CD14-positive monocyte (primary cell): ENCODE data around the gene DSTYK. TPM values are rescaled to one million over a fixed set of nuclear protein-coding genes. Genes with fewer than 3 reads are reported as not detected.

Experiments used
- DNase-seq, 3 donors: peaks; one replicate each; pipeline ENCODE4 v3.0.0-alpha.2; 2011 to 2022
- H2AFZ ChIP-seq: 2 replicates; pipeline ENCODE4 v1.6.0; 2012; ENCODE audit warnings: mild to moderate bottlenecking, low read depth, low read length, inconsistent platforms; ENCODE audit not compliant: insufficient read depth, poor library complexity, severe bottlenecking
- H3K27ac ChIP-seq, 2 donors: 1 replicate in 1 of 2; 2 replicates in 1 of 2; pipeline ENCODE4 v1.5.1; 2012 to 2013; ENCODE audit warnings: low read length in 2 of 2, control low read depth in 1 of 2, inconsistent platforms in 1 of 2, low read depth in 1 of 2, mild to moderate bottlenecking in 1 of 2
- H3K27me3 ChIP-seq, 2 donors: one replicate each; pipeline versions ENCODE4 v1.6.0 to v1.6.1; 2011 to 2013; ENCODE audit warnings: low read length in 2 of 2; ENCODE audit not compliant: control insufficient read depth in 2 of 2, insufficient read depth in 2 of 2
- H3K36me3 ChIP-seq, 2 donors: replicated peaks in 1 of 2; 1 replicate in 1 of 2; 2 replicates in 1 of 2; pipeline versions ENCODE4 v1.5.1 to v1.6.1; 2012 to 2013; ENCODE audit warnings: low read length in 2 of 2, control low read depth in 1 of 2, inconsistent platforms in 1 of 2, mild to moderate bottlenecking in 1 of 2; ENCODE audit not compliant: insufficient read depth in 2 of 2, control insufficient read depth in 1 of 2
- H3K4me1 ChIP-seq, 2 donors: 1 replicate in 1 of 2; 2 replicates in 1 of 2; pipeline versions ENCODE4 v1.5.1 to v1.6.1; 2012 to 2013; ENCODE audit warnings: low read length in 2 of 2, control low read depth in 1 of 2, inconsistent platforms in 1 of 2, mild to moderate bottlenecking in 1 of 2, moderate library complexity in 1 of 2; ENCODE audit not compliant: insufficient read depth in 2 of 2, control insufficient read depth in 1 of 2
- H3K4me2 ChIP-seq: replicated peaks from 2 replicates; pipeline ENCODE3; 2012; ENCODE audit warnings: low read length, moderate library complexity, mild to moderate bottlenecking; ENCODE audit not compliant: poor library complexity, severe bottlenecking; ENCODE audit errors: extremely low read depth
- H3K4me3 ChIP-seq, 3 experiments: fragments of 200-600 bp in 1 of 3; sonication (generic) in 1 of 3; replicated peaks in 1 of 3; 1 replicate in 2 of 3; 2 replicates in 1 of 3; pipeline ENCODE4 v1.5.1; 2011 to 2013; ENCODE audit warnings: low read length in 3 of 3, mild to moderate bottlenecking in 3 of 3, control low read depth in 2 of 3, low read depth in 2 of 3, inconsistent platforms in 1 of 3, moderate library complexity in 1 of 3
- H3K79me2 ChIP-seq: 2 replicates; pipeline ENCODE4 v1.6.0; 2012; ENCODE audit warnings: mild to moderate bottlenecking, control low read depth, inconsistent platforms, low read length, moderate library complexity; ENCODE audit not compliant: insufficient read depth
- H3K9ac ChIP-seq: 2 replicates; pipeline ENCODE4 v1.6.0; 2017; ENCODE audit warnings: low read length, mild to moderate bottlenecking; ENCODE audit not compliant: insufficient read depth, poor library complexity, severe bottlenecking
- H3K9me3 ChIP-seq, 2 donors: replicated peaks in 1 of 2; 1 replicate in 1 of 2; 2 replicates in 1 of 2; pipeline versions ENCODE4 v1.5.1 to v1.6.1; 2012 to 2013; ENCODE audit warnings: low read length in 2 of 2, control low read depth in 1 of 2; ENCODE audit not compliant: control insufficient read depth in 1 of 2, insufficient read depth in 1 of 2
- H4K20me1 ChIP-seq: 2 replicates; pipeline ENCODE4 v1.6.0; 2012; ENCODE audit warnings: mild to moderate bottlenecking, low read length, control low read depth, moderate library complexity; ENCODE audit not compliant: insufficient read depth
- H3K27ac Mint-ChIP-seq, 7 donors: one replicate each; pipeline ENCODE4 v1.8.0; 2020; ENCODE audit warnings: mild to moderate bottlenecking in 7 of 7, mixed read lengths in 7 of 7, moderate library complexity in 6 of 7, inconsistent platforms in 2 of 7
- H3K27me3 Mint-ChIP-seq, 3 donors: one replicate each; pipeline ENCODE4 v1.8.0; 2021 to 2022; ENCODE audit warnings: low read depth in 3 of 3, mild to moderate bottlenecking in 3 of 3, mixed read lengths in 3 of 3, moderate library complexity in 3 of 3, inconsistent platforms in 1 of 3
- H3K36me3 Mint-ChIP-seq, 2 donors: one replicate each; pipeline ENCODE4 v1.8.0; 2020; ENCODE audit warnings: mixed read lengths in 2 of 2, inconsistent platforms in 1 of 2, mild to moderate bottlenecking in 1 of 2
- H3K4me1 Mint-ChIP-seq: one replicate; pipeline ENCODE4 v1.8.0; 2020; ENCODE audit warnings: mild to moderate bottlenecking, mixed read lengths
- H3K4me3 Mint-ChIP-seq, 2 donors: one replicate each; pipeline ENCODE4 v1.8.0; 2020; ENCODE audit warnings: mild to moderate bottlenecking in 2 of 2, mixed read lengths in 2 of 2, moderate library complexity in 1 of 2
- H3K9me3 Mint-ChIP-seq, 7 donors: one replicate each; pipeline ENCODE4 v1.8.0; 2020 to 2022; ENCODE audit warnings: mixed read lengths in 7 of 7, mild to moderate bottlenecking in 6 of 7, moderate library complexity in 6 of 7, inconsistent platforms in 2 of 7
- WGBS: methylation state at CpG from one replicate; pipeline ENCODE4 v1.1.5; 2013; ENCODE audit warnings: missing lambda C conversion rate; ENCODE audit not compliant: insufficient coverage; 5-methylcytosine and 5-hydroxymethylcytosine counted together
- intact Hi-C, 2 donors: fragments of 100-400 bp; cut with micrococcal nuclease; formaldehyde crosslinking; loops; one replicate each; pipeline versions ENCODE4 v1.15.0 to v1.15.1; 2023
- polyA plus RNA-seq, 3 donors: library from polyadenylated mRNA; depleted of rRNA in 1 of 3; unstranded in 2 of 3; stranded (reverse) in 1 of 3; fragments of 300-500 nt in 2 of 3; fragments of >200 nt in 1 of 3; fragmentation: Illumina TruSeq in 2 of 3; gene quantifications; 1 replicate in 2 of 3; 2 replicates in 1 of 3; pipeline ENCODE4 v1.2.3, GENCODE V29; 2012 to 2021
- TF ChIP-seq, protein P1 (sequence below): fragments of 200-600 bp; IDR thresholded peaks from one replicate; pipeline ENCODE4 v1.8.0; 2022; ENCODE audit warnings: antibody characterized with exemption, mild to moderate bottlenecking

DSTYK gene
- polyA plus RNA-seq, 3 donors: 2.9 to 6.5 (median 3.8) TPM

DNA sequence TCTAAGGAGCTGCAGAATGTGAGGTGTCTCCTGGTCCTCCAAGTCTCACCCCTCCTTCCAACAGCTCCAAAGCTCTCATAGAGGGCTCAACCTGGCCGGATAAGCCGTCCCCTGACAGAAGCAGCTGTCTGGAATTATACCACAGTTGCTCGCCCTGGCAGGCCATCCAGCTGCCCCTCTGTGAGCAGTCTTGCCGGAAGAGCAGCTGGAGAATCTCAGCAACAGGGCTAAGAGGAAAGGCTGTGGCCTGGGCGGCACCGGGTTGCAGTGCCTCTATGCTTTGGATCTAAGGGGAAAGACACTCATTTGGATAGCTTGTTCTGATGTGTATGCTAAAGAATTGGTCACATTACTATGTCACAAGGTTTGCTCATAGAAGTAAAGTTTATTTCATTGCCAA, 28.6 kb upstream of the DSTYK start:
- no peaks in the 10 kb centered on the region for H3K27me3 ChIP-seq
- H4K20me1 ChIP-seq: no peaks in the 10 kb centered on the region
- no peak for DNase-seq
- no peak overlapping the region for H2AFZ ChIP-seq
- intact Hi-C loops: loop anchor here in 1 of 2 donors (10.0 kb wide), 1 partner anchor 45 kb away; no protein-coding TSS in a partner anchor
- WGBS: 96% methylated on average over 4 of the region's 6 CpGs
- H3K36me3 ChIP-seq: no peaks in the 10 kb centered on the region
- no peak overlapping the region for H3K27ac ChIP-seq
- no peak overlapping the region for H3K4me3 ChIP-seq
- peaks cover 12 to 16% of the 10 kb centered on the region in 2 donors for H3K4me1 ChIP-seq
- H3K9me3 Mint-ChIP-seq: no peaks in the 10 kb centered on the region
- peaks cover 0 to 2% (median 1%) of the 10 kb centered on the region in 3 donors for H3K27me3 Mint-ChIP-seq
- H3K27ac Mint-ChIP-seq: no peak overlapping the region
- no peaks in the 10 kb centered on the region for H3K36me3 Mint-ChIP-seq
- TF ChIP-seq, protein P1, sequence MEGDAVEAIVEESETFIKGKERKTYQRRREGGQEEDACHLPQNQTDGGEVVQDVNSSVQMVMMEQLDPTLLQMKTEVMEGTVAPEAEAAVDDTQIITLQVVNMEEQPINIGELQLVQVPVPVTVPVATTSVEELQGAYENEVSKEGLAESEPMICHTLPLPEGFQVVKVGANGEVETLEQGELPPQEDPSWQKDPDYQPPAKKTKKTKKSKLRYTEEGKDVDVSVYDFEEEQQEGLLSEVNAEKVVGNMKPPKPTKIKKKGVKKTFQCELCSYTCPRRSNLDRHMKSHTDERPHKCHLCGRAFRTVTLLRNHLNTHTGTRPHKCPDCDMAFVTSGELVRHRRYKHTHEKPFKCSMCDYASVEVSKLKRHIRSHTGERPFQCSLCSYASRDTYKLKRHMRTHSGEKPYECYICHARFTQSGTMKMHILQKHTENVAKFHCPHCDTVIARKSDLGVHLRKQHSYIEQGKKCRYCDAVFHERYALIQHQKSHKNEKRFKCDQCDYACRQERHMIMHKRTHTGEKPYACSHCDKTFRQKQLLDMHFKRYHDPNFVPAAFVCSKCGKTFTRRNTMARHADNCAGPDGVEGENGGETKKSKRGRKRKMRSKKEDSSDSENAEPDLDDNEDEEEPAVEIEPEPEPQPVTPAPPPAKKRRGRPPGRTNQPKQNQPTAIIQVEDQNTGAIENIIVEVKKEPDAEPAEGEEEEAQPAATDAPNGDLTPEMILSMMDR: no peak
- H3K4me1 Mint-ChIP-seq: peaks cover 19% of the 10 kb centered on the region
- no peaks in the 10 kb centered on the region for H3K79me2 ChIP-seq
- H3K4me3 Mint-ChIP-seq: no peak overlapping the region
- H3K4me2 ChIP-seq: no peak overlapping the region
- H3K9me3 ChIP-seq: no peaks in the 10 kb centered on the region
- H3K9ac ChIP-seq: no peak overlapping the region

DNA sequence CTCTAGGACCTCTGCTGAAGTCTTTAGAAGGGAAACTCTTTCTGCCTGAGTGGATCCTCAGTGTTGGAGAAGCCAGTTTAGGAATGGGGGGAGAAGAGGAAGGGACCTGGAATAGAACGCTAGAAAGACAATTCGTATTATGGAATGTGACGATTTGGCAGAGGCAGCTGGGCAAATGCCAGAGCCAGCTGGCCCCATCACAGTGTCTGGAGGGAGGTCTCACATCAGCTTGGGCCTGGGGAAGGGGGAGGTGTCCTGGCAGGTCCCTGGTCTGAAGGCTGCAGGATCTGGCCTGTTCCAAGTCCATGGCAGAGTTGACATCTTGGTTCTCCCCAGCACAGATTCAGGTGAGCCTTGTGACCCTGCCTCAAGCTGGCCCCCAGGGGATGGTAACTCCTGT, 27.6 kb upstream of the DSTYK start:
- WGBS: 96% methylated on average over 3 of the region's 3 CpGs
- no peaks in the 10 kb centered on the region for H3K36me3 Mint-ChIP-seq

More for the DNA sequence above, 27.6 kb upstream of the DSTYK start:
- H3K27ac Mint-ChIP-seq: no peak overlapping the region
- TF ChIP-seq, protein P1: no peak
- no peaks in the 10 kb centered on the region for H3K79me2 ChIP-seq
- DNase-seq: no peak
- H3K9me3 ChIP-seq: no peaks in the 10 kb centered on the region
- no peak overlapping the region for H2AFZ ChIP-seq
- peaks cover 12 to 16% of the 10 kb centered on the region in 2 donors for H3K4me1 ChIP-seq
- peaks cover 19% of the 10 kb centered on the region for H3K4me1 Mint-ChIP-seq
- no peak overlapping the region for H3K27ac ChIP-seq
- no peak overlapping the region for H3K4me3 ChIP-seq
- no peaks in the 10 kb centered on the region for H3K9me3 Mint-ChIP-seq
- intact Hi-C loops: no loop called here
- H4K20me1 ChIP-seq: no peaks in the 10 kb centered on the region
- no peak overlapping the region for H3K9ac ChIP-seq
- H3K4me3 Mint-ChIP-seq: no peak overlapping the region
- no peaks in the 10 kb centered on the region for H3K27me3 ChIP-seq
- H3K36me3 ChIP-seq: no peaks in the 10 kb centered on the region
- H3K4me2 ChIP-seq: no peak overlapping the region
- H3K27me3 Mint-ChIP-seq: peaks cover 0 to 2% (median 1%) of the 10 kb centered on the region in 3 donors
